ENCODE results near the gene EIF3D. TPM values are rescaled to one million over a fixed set of nuclear protein-coding genes. Genes with fewer than 3 reads are reported as not detected.

EIF3D gene
- total and polyA plus RNA-seq, 9 of the 15 experiments (the other 6 are each of a cell fraction or from before 2014, with no cell fraction given), result 191 to 422 (median 279) TPM

DNA sequence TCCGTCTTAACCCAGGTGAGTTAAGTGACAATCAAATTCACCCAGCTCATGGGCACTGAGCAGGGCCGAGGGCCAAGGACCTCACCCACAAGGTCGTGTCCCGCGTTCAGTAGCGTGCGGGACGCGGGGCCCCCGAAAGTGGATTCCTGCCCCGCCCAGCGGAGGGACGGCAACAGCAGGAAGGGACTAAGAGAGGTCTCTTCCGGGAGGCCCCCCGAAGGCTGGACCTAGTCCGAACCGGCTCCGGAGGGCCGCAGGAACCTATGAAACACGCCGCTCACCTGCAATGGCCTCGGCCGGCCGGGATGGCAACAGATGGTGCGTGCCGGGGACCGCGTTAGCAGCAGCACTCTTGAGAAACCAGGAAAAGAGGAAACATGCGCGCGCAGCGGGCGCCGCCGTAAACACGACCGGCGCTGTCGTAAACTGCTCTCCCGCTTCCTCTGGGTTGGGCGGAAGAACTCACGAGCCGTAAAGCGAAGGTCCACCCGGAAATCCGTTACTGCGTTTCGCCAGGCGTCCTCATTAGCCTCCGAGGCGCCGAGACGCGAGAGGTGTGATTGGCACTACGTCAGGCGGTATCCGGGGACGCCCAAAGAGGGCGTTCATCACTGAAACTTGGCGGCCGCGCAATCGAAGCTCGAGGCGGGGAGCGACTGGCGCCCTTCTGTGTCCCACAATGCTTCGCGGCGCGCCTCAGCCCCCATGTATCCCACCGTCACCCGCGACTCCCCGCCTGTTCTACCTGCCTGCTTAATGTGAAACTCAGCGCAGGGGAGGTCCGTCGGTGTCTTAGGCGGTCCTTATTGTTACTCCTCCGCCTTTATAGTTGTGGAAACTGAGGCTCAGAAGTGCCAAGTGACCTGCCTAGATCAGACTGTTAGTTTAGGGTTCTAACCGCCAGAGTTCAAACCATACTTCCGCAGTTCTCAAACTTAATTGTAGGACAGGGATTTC lies at the start of gene EIF3D (continued):
- TF ChIP-seq, protein P1, sequence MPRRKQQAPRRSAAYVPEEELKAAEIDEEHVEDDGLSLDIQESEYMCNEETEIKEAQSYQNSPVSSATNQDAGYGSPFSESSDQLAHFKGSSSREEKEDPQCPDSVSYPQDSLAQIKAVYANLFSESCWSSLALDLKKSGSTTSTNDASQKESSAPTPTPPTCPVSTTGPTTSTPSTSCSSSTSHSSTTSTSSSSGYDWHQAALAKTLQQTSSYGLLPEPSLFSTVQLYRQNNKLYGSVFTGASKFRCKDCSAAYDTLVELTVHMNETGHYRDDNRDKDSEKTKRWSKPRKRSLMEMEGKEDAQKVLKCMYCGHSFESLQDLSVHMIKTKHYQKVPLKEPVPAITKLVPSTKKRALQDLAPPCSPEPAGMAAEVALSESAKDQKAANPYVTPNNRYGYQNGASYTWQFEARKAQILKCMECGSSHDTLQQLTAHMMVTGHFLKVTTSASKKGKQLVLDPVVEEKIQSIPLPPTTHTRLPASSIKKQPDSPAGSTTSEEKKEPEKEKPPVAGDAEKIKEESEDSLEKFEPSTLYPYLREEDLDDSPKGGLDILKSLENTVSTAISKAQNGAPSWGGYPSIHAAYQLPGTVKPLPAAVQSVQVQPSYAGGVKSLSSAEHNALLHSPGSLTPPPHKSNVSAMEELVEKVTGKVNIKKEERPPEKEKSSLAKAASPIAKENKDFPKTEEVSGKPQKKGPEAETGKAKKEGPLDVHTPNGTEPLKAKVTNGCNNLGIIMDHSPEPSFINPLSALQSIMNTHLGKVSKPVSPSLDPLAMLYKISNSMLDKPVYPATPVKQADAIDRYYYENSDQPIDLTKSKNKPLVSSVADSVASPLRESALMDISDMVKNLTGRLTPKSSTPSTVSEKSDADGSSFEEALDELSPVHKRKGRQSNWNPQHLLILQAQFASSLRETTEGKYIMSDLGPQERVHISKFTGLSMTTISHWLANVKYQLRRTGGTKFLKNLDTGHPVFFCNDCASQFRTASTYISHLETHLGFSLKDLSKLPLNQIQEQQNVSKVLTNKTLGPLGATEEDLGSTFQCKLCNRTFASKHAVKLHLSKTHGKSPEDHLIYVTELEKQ (CRISPR knock-in tag; IDR thresholded peaks at IDR 0.05), result no peak
- TF ChIP-seq DIDO1 (tag; IDR thresholded peaks at IDR 0.05; ENCODE audit: low read depth) (no peak), HNRNPK (IDR thresholded peaks at IDR 0.05; ENCODE audit: low read depth, low read length, poor library complexity, severe bottlenecking) (no peak), GTF2A2 (tag; IDR thresholded peaks at IDR 0.05) (no peak), CEBPB (tag; IDR thresholded peaks at IDR 0.05) (peak; percentile 71; the same call in 1 of the 2 replicates), SRSF3 (IDR thresholded peaks at IDR 0.05; ENCODE audit: insufficient read depth, low read length) (no peak), ZNF584 (CRISPR knock-in tag; IDR thresholded peaks at IDR 0.05; ENCODE audit: low read depth) (no peak), ARID1B (IDR thresholded peaks at IDR 0.05) (peak; percentile 27; the same call in 1 of the 2 replicates), ZNF586 (CRISPR knock-in tag; conservative IDR thresholded peaks at IDR 0.05) (no peak), ZNF764 (CRISPR knock-in tag; IDR thresholded peaks at IDR 0.05; ENCODE audit: low read depth) (no peak), CCAR2 (IDR thresholded peaks at IDR 0.05; ENCODE audit: low read depth, low read length) (no peak)
- TF ChIP-seq, protein P2, sequence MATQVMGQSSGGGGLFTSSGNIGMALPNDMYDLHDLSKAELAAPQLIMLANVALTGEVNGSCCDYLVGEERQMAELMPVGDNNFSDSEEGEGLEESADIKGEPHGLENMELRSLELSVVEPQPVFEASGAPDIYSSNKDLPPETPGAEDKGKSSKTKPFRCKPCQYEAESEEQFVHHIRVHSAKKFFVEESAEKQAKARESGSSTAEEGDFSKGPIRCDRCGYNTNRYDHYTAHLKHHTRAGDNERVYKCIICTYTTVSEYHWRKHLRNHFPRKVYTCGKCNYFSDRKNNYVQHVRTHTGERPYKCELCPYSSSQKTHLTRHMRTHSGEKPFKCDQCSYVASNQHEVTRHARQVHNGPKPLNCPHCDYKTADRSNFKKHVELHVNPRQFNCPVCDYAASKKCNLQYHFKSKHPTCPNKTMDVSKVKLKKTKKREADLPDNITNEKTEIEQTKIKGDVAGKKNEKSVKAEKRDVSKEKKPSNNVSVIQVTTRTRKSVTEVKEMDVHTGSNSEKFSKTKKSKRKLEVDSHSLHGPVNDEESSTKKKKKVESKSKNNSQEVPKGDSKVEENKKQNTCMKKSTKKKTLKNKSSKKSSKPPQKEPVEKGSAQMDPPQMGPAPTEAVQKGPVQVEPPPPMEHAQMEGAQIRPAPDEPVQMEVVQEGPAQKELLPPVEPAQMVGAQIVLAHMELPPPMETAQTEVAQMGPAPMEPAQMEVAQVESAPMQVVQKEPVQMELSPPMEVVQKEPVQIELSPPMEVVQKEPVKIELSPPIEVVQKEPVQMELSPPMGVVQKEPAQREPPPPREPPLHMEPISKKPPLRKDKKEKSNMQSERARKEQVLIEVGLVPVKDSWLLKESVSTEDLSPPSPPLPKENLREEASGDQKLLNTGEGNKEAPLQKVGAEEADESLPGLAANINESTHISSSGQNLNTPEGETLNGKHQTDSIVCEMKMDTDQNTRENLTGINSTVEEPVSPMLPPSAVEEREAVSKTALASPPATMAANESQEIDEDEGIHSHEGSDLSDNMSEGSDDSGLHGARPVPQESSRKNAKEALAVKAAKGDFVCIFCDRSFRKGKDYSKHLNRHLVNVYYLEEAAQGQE (IDR thresholded peaks at IDR 0.05; ENCODE audit: borderline replicate concordance), result no peak
- TF ChIP-seq, protein P2 (CRISPR knock-in tag; IDR thresholded peaks at IDR 0.05; ENCODE audit: low read depth), result no peak
- TF ChIP-seq, protein P3, sequence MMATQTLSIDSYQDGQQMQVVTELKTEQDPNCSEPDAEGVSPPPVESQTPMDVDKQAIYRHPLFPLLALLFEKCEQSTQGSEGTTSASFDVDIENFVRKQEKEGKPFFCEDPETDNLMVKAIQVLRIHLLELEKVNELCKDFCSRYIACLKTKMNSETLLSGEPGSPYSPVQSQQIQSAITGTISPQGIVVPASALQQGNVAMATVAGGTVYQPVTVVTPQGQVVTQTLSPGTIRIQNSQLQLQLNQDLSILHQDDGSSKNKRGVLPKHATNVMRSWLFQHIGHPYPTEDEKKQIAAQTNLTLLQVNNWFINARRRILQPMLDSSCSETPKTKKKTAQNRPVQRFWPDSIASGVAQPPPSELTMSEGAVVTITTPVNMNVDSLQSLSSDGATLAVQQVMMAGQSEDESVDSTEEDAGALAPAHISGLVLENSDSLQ (IDR thresholded peaks at IDR 0.05), result peak; percentile 96

Measured in K562 (cell line).